Endothelial cell of umbilical vein (primary cell): Measurements from ENCODE around the gene SYN1. TPM values are rescaled to one million over a fixed set of nuclear protein-coding genes. Genes with fewer than 3 reads are reported as not detected.

Experiments used
- BruUV-seq: library from RNA; stranded (reverse); fragments of 400-500 nt; replicated peaks from 2 replicates; lab custom pipeline; 2021; lab: Mats Ljungman, UMichigan
- CTCF ChIA-PET: fragments of 300-600, 350-600 bp; sonication (Branson Sonifier 250); formaldehyde crosslinking; loops from one replicate; lab custom pipeline; 2021; ENCODE audit warnings: antibody characterized with exemption, inconsistent platforms; lab: Charles Lee
- POLR2A ChIA-PET: fragments of 300-600, 350-600 bp; sonication (Branson Sonifier 250); formaldehyde crosslinking; loops from one replicate; lab custom pipeline; 2021; ENCODE audit warnings: antibody characterized with exemption, inconsistent platforms; lab: Charles Lee
- DNase-seq: peaks from one replicate; pipeline ENCODE4 v3.0.0-alpha.2; 2011; ENCODE audit warnings: low read depth, low spot score
- FAIRE-seq: peaks from 2 replicates; lab custom pipeline; 2011; peaks lifted over from hg19 to GRCh38; lab: Jason Lieb, UNC
- H2AFZ ChIP-seq: 2 replicates; pipeline ENCODE4 v1.6.0; 2012; ENCODE audit warnings: low read depth, low read length, control low read depth, inconsistent platforms
- H3K27ac ChIP-seq: 2 replicates; pipeline ENCODE4 v1.5.1; 2011; ENCODE audit warnings: low read depth, mild to moderate bottlenecking, control low read depth, low read length, moderate library complexity; ENCODE audit not compliant: insufficient read depth
- H3K27me3 ChIP-seq, 2 experiments: 2 replicates each; pipeline versions ENCODE4 v1.6.0 to v1.6.1; 2011; ENCODE audit warnings: low read length in 2 of 2, mixed read lengths in 1 of 2; ENCODE audit not compliant: control insufficient read depth in 2 of 2, insufficient read depth in 2 of 2
- H3K36me3 ChIP-seq, 2 experiments: 2 replicates in 1 of 2; 3 replicates in 1 of 2; pipeline ENCODE4 v1.5.1; 2011; ENCODE audit warnings: low read length in 2 of 2, mild to moderate bottlenecking in 1 of 2, moderate library complexity in 1 of 2; ENCODE audit not compliant: control insufficient read depth in 2 of 2, insufficient read depth in 2 of 2; ENCODE audit errors: extremely low read depth in 1 of 2
- H3K4me1 ChIP-seq: 3 replicates; pipeline ENCODE4 v1.5.1; 2011; ENCODE audit warnings: mild to moderate bottlenecking, low read length; ENCODE audit not compliant: control insufficient read depth, insufficient read depth; ENCODE audit errors: extremely low read depth
- H3K4me2 ChIP-seq: 2 replicates; pipeline ENCODE4 v1.6.1; 2011; ENCODE audit warnings: low read length, control low read depth, mixed read lengths; ENCODE audit not compliant: insufficient read depth
- H3K4me3 ChIP-seq, 3 experiments: fragments of 200-600 bp in 1 of 3; sonication (generic), shearing (Covaris generic) in 1 of 3; replicated peaks in 1 of 3; 2 replicates each; pipeline ENCODE4 v1.5.1; 2011 to 2016; ENCODE audit warnings: control low read depth in 3 of 3, low read length in 3 of 3, mild to moderate bottlenecking in 2 of 3, inconsistent platforms in 1 of 3, low read depth in 1 of 3, moderate library complexity in 1 of 3; ENCODE audit not compliant: insufficient read depth in 1 of 3
- H3K79me2 ChIP-seq: 2 replicates; pipeline ENCODE4 v1.6.0; 2012; ENCODE audit warnings: low read length, inconsistent platforms; ENCODE audit not compliant: control insufficient read depth, insufficient read depth
- H3K9ac ChIP-seq: replicated peaks from 2 replicates; pipeline ENCODE3; 2011; ENCODE audit warnings: low read length, control low read depth; ENCODE audit not compliant: insufficient read depth; ENCODE audit errors: extremely low read depth
- H3K9me1 ChIP-seq: replicated peaks from 3 replicates; pipeline ENCODE4 v1.6.0; 2011; ENCODE audit warnings: mild to moderate bottlenecking, low read length; ENCODE audit not compliant: control insufficient read depth, insufficient read depth; ENCODE audit errors: extremely low read depth
- H3K9me3 ChIP-seq: replicated peaks from 2 replicates; pipeline ENCODE4 v1.5.1; 2012; ENCODE audit warnings: low read length, inconsistent platforms; ENCODE audit not compliant: control insufficient read depth, insufficient read depth
- H4K20me1 ChIP-seq: replicated peaks from 2 replicates; pipeline ENCODE3; 2011; ENCODE audit warnings: mild to moderate bottlenecking, low read length; ENCODE audit not compliant: control insufficient read depth, insufficient read depth; ENCODE audit errors: extremely low read depth
- EZH2 ChIP-seq: IDR thresholded peaks from 2 replicates; pipeline ENCODE4 v1.6.1; 2012; ENCODE audit warnings: borderline replicate concordance, low read depth, mild to moderate bottlenecking, moderate library complexity, low read length, inconsistent platforms; ENCODE audit not compliant: severe bottlenecking
- FOS ChIP-seq: IDR thresholded peaks from 2 replicates; pipeline ENCODE4 v1.6.1; 2011; ENCODE audit warnings: mild to moderate bottlenecking, low read length, moderate library complexity, borderline replicate concordance; ENCODE audit not compliant: insufficient read depth
- GATA2 ChIP-seq: IDR thresholded peaks from 2 replicates; pipeline ENCODE4 v1.7.0; 2011; ENCODE audit warnings: low read depth, mild to moderate bottlenecking, moderate library complexity, mixed read lengths, low read length; ENCODE audit not compliant: insufficient read length, insufficient read depth
- JUN ChIP-seq: IDR thresholded peaks from 2 replicates; pipeline ENCODE4 v1.6.1; 2011; ENCODE audit warnings: borderline replicate concordance, low read depth; ENCODE audit not compliant: insufficient read length, insufficient read depth
- MYC ChIP-seq: IDR thresholded peaks from one replicate; pipeline ENCODE4 v1.6.1; 2011; ENCODE audit warnings: mild to moderate bottlenecking, low read depth, low read length
- POLR2A ChIP-seq: IDR thresholded peaks from 2 replicates; pipeline ENCODE4 v1.6.1; 2012; ENCODE audit warnings: low read depth, mild to moderate bottlenecking, control low read depth, low read length
- POLR2AphosphoS5 ChIP-seq: IDR thresholded peaks from 2 replicates; pipeline ENCODE4 v1.6.1; 2012; ENCODE audit warnings: low read depth, mild to moderate bottlenecking, control low read depth, low read length, moderate library complexity; ENCODE audit not compliant: insufficient read depth
- dilution Hi-C: fragments of 300-500 bp; cut with MboI; formaldehyde crosslinking; loops from one replicate; pipeline ENCODE4 v1.15.0; 2019; ENCODE audit warnings: low sequenced_read_pairs; ENCODE audit not compliant: extremely low pct_ligation_motif_present
- intact Hi-C: fragments of 100-400 bp; cut with micrococcal nuclease; formaldehyde crosslinking; loops from one replicate; pipeline ENCODE4 v1.10.0; 2022
- polyA plus RNA-seq, 4 experiments: library from polyadenylated mRNA; depleted of rRNA in 3 of 4; stranded (reverse) in 3 of 4; unstranded in 1 of 4; fragments of >200 nt; gene quantifications; 2 replicates each; pipeline versions ENCODE4 v1.2.1 to v1.2.3, GENCODE V29; 2011 to 2012; ENCODE audit warnings: missing spikeins in 1 of 4
- total RNA-seq: library from RNA; stranded (reverse); gene quantifications from 2 replicates; pipeline ENCODE4 v1.2.3, GENCODE V29; 2021
- TF ChIP-seq, protein P1 (sequence below), 2 donors: IDR thresholded peaks; 1 replicate in 1 of 2; 2 replicates in 1 of 2; pipeline ENCODE4 v1.5.1; 2011; ENCODE audit warnings: low read length in 2 of 2, mild to moderate bottlenecking in 2 of 2, moderate library complexity in 2 of 2, control low read depth in 1 of 2, inconsistent platforms in 1 of 2, low read depth in 1 of 2; ENCODE audit not compliant: insufficient read depth in 1 of 2; ENCODE audit errors: extremely low read depth in 1 of 2
- TF ChIP-seq, protein P2 (sequence below): IDR thresholded peaks from 2 replicates; pipeline ENCODE4 v1.6.1; 2011; ENCODE audit not compliant: insufficient read depth, insufficient read length

SYN1 gene
- total and polyA plus RNA-seq, 2 donors (not counting 3 experiments of a cell fraction or from before 2014, with no cell fraction given): not detected

DNA sequence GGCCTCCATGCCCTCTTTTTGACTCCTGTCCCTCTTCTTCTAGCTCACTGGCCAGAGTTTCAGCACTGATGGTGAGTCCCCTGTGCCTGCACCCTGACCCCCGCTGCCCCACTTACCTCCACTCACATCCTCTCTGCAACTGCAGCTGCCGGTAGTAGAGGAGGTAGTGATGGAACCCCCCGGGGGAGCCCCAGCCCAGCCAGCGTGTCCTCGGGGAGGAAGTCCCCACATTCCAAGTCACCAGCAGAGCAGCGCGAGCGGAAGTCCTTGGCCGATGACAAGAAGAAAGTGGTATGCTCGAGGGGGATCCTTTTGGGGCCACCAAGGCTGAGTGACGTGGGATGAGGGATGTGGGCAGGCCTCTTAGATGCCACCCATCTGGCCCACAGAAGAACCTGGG lies 52.8 kb downstream of the SYN1 start:
- Histone ChIP-seq H3K9me1 (no peaks in the 10 kb centered on the region), H3K9ac (no peak overlapping the region), H3K36me3 (peaks cover 0 to 6% of the 10 kb centered on the region in 2 experiments), H2AFZ (no peak overlapping the region), H3K27me3 (no peaks in the 10 kb centered on the region), H3K4me3 (no peak overlapping the region), H3K79me2 (peaks cover 15% of the 10 kb centered on the region), H3K4me2 (no peak overlapping the region), H3K27ac (no peak overlapping the region), H4K20me1 (no peaks in the 10 kb centered on the region), H3K4me1 (peaks cover 11% of the 10 kb centered on the region), H3K9me3 (no peaks in the 10 kb centered on the region)
- dilution Hi-C loops (no loop called here), intact Hi-C loops (no loop called here)
- DNase-seq: no peak
- TF ChIP-seq POLR2A (no peak), FOS (no peak), JUN (no peak), GATA2 (no peak), MYC (no peak), POLR2AphosphoS5 (no peak), EZH2 (no peak)
- TF ChIP-seq, protein P1, sequence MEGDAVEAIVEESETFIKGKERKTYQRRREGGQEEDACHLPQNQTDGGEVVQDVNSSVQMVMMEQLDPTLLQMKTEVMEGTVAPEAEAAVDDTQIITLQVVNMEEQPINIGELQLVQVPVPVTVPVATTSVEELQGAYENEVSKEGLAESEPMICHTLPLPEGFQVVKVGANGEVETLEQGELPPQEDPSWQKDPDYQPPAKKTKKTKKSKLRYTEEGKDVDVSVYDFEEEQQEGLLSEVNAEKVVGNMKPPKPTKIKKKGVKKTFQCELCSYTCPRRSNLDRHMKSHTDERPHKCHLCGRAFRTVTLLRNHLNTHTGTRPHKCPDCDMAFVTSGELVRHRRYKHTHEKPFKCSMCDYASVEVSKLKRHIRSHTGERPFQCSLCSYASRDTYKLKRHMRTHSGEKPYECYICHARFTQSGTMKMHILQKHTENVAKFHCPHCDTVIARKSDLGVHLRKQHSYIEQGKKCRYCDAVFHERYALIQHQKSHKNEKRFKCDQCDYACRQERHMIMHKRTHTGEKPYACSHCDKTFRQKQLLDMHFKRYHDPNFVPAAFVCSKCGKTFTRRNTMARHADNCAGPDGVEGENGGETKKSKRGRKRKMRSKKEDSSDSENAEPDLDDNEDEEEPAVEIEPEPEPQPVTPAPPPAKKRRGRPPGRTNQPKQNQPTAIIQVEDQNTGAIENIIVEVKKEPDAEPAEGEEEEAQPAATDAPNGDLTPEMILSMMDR (IDR thresholded peaks at IDR 0.05; ENCODE audit: extremely low read depth in 1 of 2, insufficient read depth in 1 of 2, low read depth in 1 of 2, low read length in 2 of 2): no peak
- TF ChIP-seq, protein P2, sequence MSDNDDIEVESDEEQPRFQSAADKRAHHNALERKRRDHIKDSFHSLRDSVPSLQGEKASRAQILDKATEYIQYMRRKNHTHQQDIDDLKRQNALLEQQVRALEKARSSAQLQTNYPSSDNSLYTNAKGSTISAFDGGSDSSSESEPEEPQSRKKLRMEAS: no peak
- ChIA-PET POLR2A (no interaction called here), CTCF (interaction anchor here (1.9 kb wide), 1 partner anchor 77 kb away, joined by 6 read pairs; no protein-coding TSS in a partner anchor)
- no TSS peak for BruUV-seq
- no peak for FAIRE-seq
